GM23338 (cell line): ENCODE results near the gene PELI3. TPM values are rescaled to one million over a fixed set of nuclear protein-coding genes. Genes with fewer than 3 reads are reported as not detected.

ENCODE experiments used
- ATAC-seq: fragments of 200-7000 bp; cut with Tn5 transposase; 3 replicates; pipeline ENCODE4 v1.9.1; 2020
- DNase-seq: peaks from one replicate; pipeline ENCODE4 v3.0.0-alpha.2; 2015; ENCODE audit warnings: low spot score
- H2AFZ ChIP-seq: fragments of 200-600 bp; sonication (generic); 2 replicates; pipeline ENCODE4 v1.8.0; 2016; ENCODE audit warnings: antibody characterized with exemption, mild to moderate bottlenecking, moderate library complexity
- H3F3A ChIP-seq: fragments of 200-600 bp; sonication (generic); replicated peaks from 2 replicates; pipeline ENCODE4 v1.8.0; 2017; ENCODE audit warnings: antibody characterized with exemption, mixed run types, low read depth
- H3K27ac ChIP-seq: fragments of 200-600 bp; sonication (generic); 2 replicates; pipeline ENCODE4 v1.6.1; 2016; ENCODE audit warnings: low read depth
- H3K27me3 ChIP-seq: fragments of 200-600 bp; sonication (generic); 2 replicates; pipeline ENCODE4 v1.8.0; 2016; ENCODE audit warnings: mild to moderate bottlenecking, mixed run types, moderate library complexity; ENCODE audit not compliant: insufficient read depth
- H3K36me3 ChIP-seq: fragments of 200-600 bp; sonication (generic); 2 replicates; pipeline ENCODE4 v1.8.0; 2016; ENCODE audit warnings: mild to moderate bottlenecking; ENCODE audit not compliant: insufficient read depth
- H3K4me1 ChIP-seq: fragments of 200-600 bp; sonication (generic); 2 replicates; pipeline ENCODE4 v1.8.0; 2016; ENCODE audit warnings: mild to moderate bottlenecking, moderate library complexity; ENCODE audit not compliant: insufficient read depth
- H3K4me2 ChIP-seq: fragments of 200-600 bp; sonication (generic); 2 replicates; pipeline ENCODE4 v1.7.1; 2017; ENCODE audit warnings: mixed run types
- H3K4me3 ChIP-seq: fragments of 200-600 bp; sonication (generic); 2 replicates; pipeline ENCODE4 v1.6.1; 2016; ENCODE audit warnings: mixed run types
- H3K79me2 ChIP-seq: fragments of 200-600 bp; sonication (generic); replicated peaks from 2 replicates; pipeline ENCODE4 v1.8.0; 2017; ENCODE audit warnings: mild to moderate bottlenecking; ENCODE audit not compliant: insufficient read depth
- H3K9me2 ChIP-seq: fragments of 200-600 bp; sonication (generic); 2 replicates; pipeline ENCODE4 v1.8.0; 2017; ENCODE audit not compliant: insufficient read depth
- H4K20me1 ChIP-seq: fragments of 200-600 bp; sonication (generic); replicated peaks from 2 replicates; pipeline ENCODE4 v1.8.0; 2017; ENCODE audit warnings: mild to moderate bottlenecking; ENCODE audit not compliant: insufficient read depth
- H3K27ac Mint-ChIP-seq: 2 replicates; pipeline ENCODE4 v1.8.0; 2020; ENCODE audit warnings: inconsistent platforms, mild to moderate bottlenecking, moderate library complexity, mixed read lengths
- H3K27me3 Mint-ChIP-seq: 3 replicates; pipeline ENCODE4 v1.8.0; 2022; ENCODE audit warnings: low read depth, mild to moderate bottlenecking, moderate library complexity, mixed read lengths, inconsistent platforms; ENCODE audit not compliant: insufficient read depth, poor library complexity
- H3K36me3 Mint-ChIP-seq: 3 replicates; pipeline ENCODE4 v1.8.0; 2021; ENCODE audit warnings: low read depth, mild to moderate bottlenecking, inconsistent platforms, moderate library complexity, mixed read lengths
- H3K4me1 Mint-ChIP-seq: 3 replicates; pipeline ENCODE4 v1.8.0; 2020; ENCODE audit warnings: mild to moderate bottlenecking, inconsistent platforms, mixed read lengths
- H3K4me3 Mint-ChIP-seq: 3 replicates; pipeline ENCODE4 v1.8.0; 2021; ENCODE audit warnings: moderate library complexity, mild to moderate bottlenecking, inconsistent platforms, mixed read lengths
- H3K9me3 Mint-ChIP-seq: 3 replicates; pipeline ENCODE4 v1.8.0; 2020; ENCODE audit warnings: moderate library complexity, mild to moderate bottlenecking, inconsistent platforms, mixed read lengths
- CREB1 ChIP-seq: fragments of 250-450 bp; sonication (Bioruptor Pico); IDR thresholded peaks from 2 replicates; pipeline ENCODE4 v1.5.0; 2020; ENCODE audit warnings: low read depth, mild to moderate bottlenecking, moderate library complexity
- CTCF ChIP-seq, 2 experiments: fragments of 200-600 bp in 1 of 2; sonication (generic) in 1 of 2; conservative IDR thresholded peaks; 2 replicates each; pipeline versions ENCODE4 v1.5.1 to v1.6.1; 2016 to 2017; ENCODE audit warnings: antibody characterized with exemption in 2 of 2, low read depth in 2 of 2, mild to moderate bottlenecking in 2 of 2, moderate library complexity in 1 of 2
- ETS1 ChIP-seq: IDR thresholded peaks from 2 replicates; pipeline ENCODE4 v1.6.1; 2016; ENCODE audit warnings: antibody characterized with exemption
- EZH2 ChIP-seq: fragments of 200-600 bp; sonication (generic); IDR thresholded peaks from one replicate; pipeline ENCODE4 v1.8.0; 2017; ENCODE audit warnings: antibody characterized with exemption, mild to moderate bottlenecking, low read depth; ENCODE audit not compliant: unreplicated experiment
- EZH2phosphoT487 ChIP-seq: fragments of 200-600 bp; sonication (generic); IDR thresholded peaks from one replicate; pipeline ENCODE4 v1.8.1; 2018; ENCODE audit warnings: antibody characterized with exemption; ENCODE audit not compliant: unreplicated experiment
- JUNB ChIP-seq: IDR thresholded peaks from one replicate; pipeline ENCODE4 v1.6.1; 2016; ENCODE audit warnings: antibody characterized with exemption; ENCODE audit not compliant: unreplicated experiment
- NANOG ChIP-seq: IDR thresholded peaks from 2 replicates; pipeline ENCODE4 v1.6.1; 2016; ENCODE audit warnings: antibody characterized with exemption, borderline replicate concordance
- POLR2AphosphoS5 ChIP-seq: IDR thresholded peaks from 2 replicates; pipeline ENCODE4 v1.6.1; 2016; ENCODE audit warnings: antibody characterized with exemption, low read depth
- REST ChIP-seq: IDR thresholded peaks from one replicate; pipeline ENCODE4 v1.6.1; 2018; ENCODE audit warnings: antibody characterized with exemption; ENCODE audit not compliant: unreplicated experiment
- STAT1 ChIP-seq: IDR thresholded peaks from one replicate; pipeline ENCODE4 v1.6.1; 2016; ENCODE audit warnings: antibody characterized with exemption; ENCODE audit not compliant: unreplicated experiment
- ZNF114 ChIP-seq: fragments of 250-450 bp; sonication (Bioruptor Pico); IDR thresholded peaks from 2 replicates; pipeline ENCODE4 v1.5.0; 2020; ENCODE audit warnings: mild to moderate bottlenecking, moderate library complexity
- ZNF331 ChIP-seq: fragments of 250-450 bp; sonication (Bioruptor Pico); IDR thresholded peaks from 2 replicates; pipeline ENCODE4 v1.5.0; 2020; ENCODE audit warnings: low read depth, mild to moderate bottlenecking, moderate library complexity
- polyA plus RNA-seq: library from polyadenylated mRNA; unstranded; fragments of >200 nt; fragmentation: Nextera tagmentation; extraction: Ambion mirVana; gene quantifications from 2 replicates; pipeline ENCODE4 v1.2.1, GENCODE V29; 2016
- total RNA-seq: library from RNA; depleted of rRNA; stranded (reverse); fragments of >200 nt; shearing (Covaris generic); gene quantifications from 2 replicates; pipeline ENCODE4 v1.2.3, GENCODE V29; 2014

PELI3 gene
- total and polyA plus RNA-seq, 2 experiments from 2014 or later: 2.8 to 9.1 TPM

GRCh38 chr11:66426314-66426713 is 40.4 kb upstream of the PELI3 start:
- peaks cover 5% of the 10 kb centered on the region for H3F3A ChIP-seq
- no peak for DNase-seq
- no peak overlapping the region for H3K4me2 ChIP-seq
- no peaks in the 10 kb centered on the region for H3K9me2 ChIP-seq
- no peak for ATAC-seq
- no peak overlapping the region for H3K27ac ChIP-seq
- H2AFZ ChIP-seq: no peak overlapping the region
- peaks cover 20% of the 10 kb centered on the region for H3K27me3 Mint-ChIP-seq
- no peaks in the 10 kb centered on the region for H3K36me3 Mint-ChIP-seq
- H3K4me3 ChIP-seq: no peak overlapping the region
- H3K36me3 ChIP-seq: no peaks in the 10 kb centered on the region
- peaks cover 4% of the 10 kb centered on the region; the same call in 1 of the 2 replicates for H4K20me1 ChIP-seq
- no peak overlapping the region for H3K4me3 Mint-ChIP-seq
- H3K9me3 Mint-ChIP-seq: no peaks in the 10 kb centered on the region
- H3K27me3 ChIP-seq: peaks cover 2% of the 10 kb centered on the region
- H3K4me1 Mint-ChIP-seq: no peaks in the 10 kb centered on the region
- no peaks in the 10 kb centered on the region for H3K79me2 ChIP-seq
- TF ChIP-seq EZH2phosphoT487 (no peak), ZNF114 (CRISPR knock-in tag) (no peak), EZH2 (no peak), JUNB (no peak), REST (no peak), ETS1 (no peak)
- no peaks in the 10 kb centered on the region for H3K4me1 ChIP-seq
- no peak overlapping the region for H3K27ac Mint-ChIP-seq

GRCh38 chr11:66428933-66429332 is 37.8 kb upstream of the PELI3 start:
- H3K4me1 ChIP-seq: no peaks in the 10 kb centered on the region
- H3K79me2 ChIP-seq: no peaks in the 10 kb centered on the region
- ATAC-seq (no peak), DNase-seq (no peak)
- Mint-ChIP-seq H3K36me3 (peaks cover 7% of the 10 kb centered on the region), H3K27ac (no peak overlapping the region), H3K27me3 (peaks cover 8% of the 10 kb centered on the region), H3K9me3 (no peaks in the 10 kb centered on the region; the same call in 2 of the 3 replicates), H3K4me3 (no peak overlapping the region), H3K4me1 (no peaks in the 10 kb centered on the region)
- no peaks in the 10 kb centered on the region for H3K27me3 ChIP-seq
- H2AFZ ChIP-seq: no peak overlapping the region
- peaks cover 9% of the 10 kb centered on the region for H3F3A ChIP-seq
- H4K20me1 ChIP-seq: peaks cover 4% of the 10 kb centered on the region; the same call in 1 of the 2 replicates
- H3K36me3 ChIP-seq: no peaks in the 10 kb centered on the region
- no peak overlapping the region for H3K4me2 ChIP-seq
- no peak overlapping the region for H3K4me3 ChIP-seq
- H3K27ac ChIP-seq: no peak overlapping the region
- H3K9me2 ChIP-seq: no peaks in the 10 kb centered on the region
- TF ChIP-seq CREB1 (CRISPR knock-in tag): no peak
- TF ChIP-seq ZNF114 (CRISPR knock-in tag): no peak
- no peak for TF ChIP-seq EZH2phosphoT487
- TF ChIP-seq CTCF (conservative IDR thresholded peaks at IDR 0.05; ENCODE audit: low read depth in 2 of 2): no peak
- no peak for TF ChIP-seq EZH2
- no peak for TF ChIP-seq STAT1
- TF ChIP-seq REST: no peak
- TF ChIP-seq NANOG: no peak
- TF ChIP-seq ZNF331 (CRISPR knock-in tag): no peak
- no peak for TF ChIP-seq POLR2AphosphoS5
- no peak for TF ChIP-seq JUNB
- no peak for TF ChIP-seq ETS1
